SK-N-MC (cell line): ENCODE results near the gene KRTAP9-4.

Experiments
- EZH2 ChIP-seq: fragments of 200-600 bp; sonication (generic); IDR thresholded peaks from one replicate; pipeline ENCODE4 v1.6.1; 2017; ENCODE audit warnings: antibody characterized with exemption
- POLR2AphosphoS5 ChIP-seq: IDR thresholded peaks from 2 replicates; pipeline ENCODE4 v1.6.1; 2012; ENCODE audit warnings: mild to moderate bottlenecking, low read depth, low read length, borderline replicate concordance

GRCh38 chr17:41284043-41284442 lies 34.6 kb downstream of the KRTAP9-4 start:
- TF ChIP-seq POLR2AphosphoS5 (no peak), EZH2 (no peak)
